Fibroblast of lung (primary cell): Measurements from ENCODE around the gene DPH2. TPM values are rescaled to one million over a fixed set of nuclear protein-coding genes. Genes with fewer than 3 reads are reported as not detected.

Experiments used
- DNase-seq, 2 donors: peaks; one replicate each; pipeline versions ENCODE4 v3.0.0 to v3.0.0-alpha.2; 2010; ENCODE audit warnings: low read depth in 2 of 2
- H2AFZ ChIP-seq: 2 replicates; pipeline ENCODE4 v1.5.1; 2012; ENCODE audit warnings: low read length, control low read depth, inconsistent platforms
- H3K27ac ChIP-seq: 2 replicates; pipeline ENCODE4 v1.5.1; 2011; ENCODE audit warnings: low read length, control low read depth; ENCODE audit not compliant: insufficient read depth
- H3K27me3 ChIP-seq: 2 replicates; pipeline ENCODE4 v1.5.1; 2011; ENCODE audit warnings: mild to moderate bottlenecking, low read length; ENCODE audit not compliant: control insufficient read depth, insufficient read depth
- H3K36me3 ChIP-seq: 2 replicates; pipeline ENCODE4 v1.5.1; 2011; ENCODE audit warnings: low read length; ENCODE audit not compliant: control insufficient read depth, insufficient read depth
- H3K4me1 ChIP-seq: 2 replicates; pipeline ENCODE4 v1.5.1; 2011; ENCODE audit warnings: low read length; ENCODE audit not compliant: control insufficient read depth, insufficient read depth; ENCODE audit errors: extremely low read depth
- H3K4me2 ChIP-seq: 2 replicates; pipeline ENCODE4 v1.5.1; 2011; ENCODE audit warnings: low read length, control low read depth; ENCODE audit not compliant: insufficient read depth; ENCODE audit errors: extremely low read depth
- H3K4me3 ChIP-seq, 4 experiments: fragments of 200-600 bp in 1 of 4; sonication (generic) in 1 of 4; replicated peaks in 1 of 4; 2 replicates each; pipeline ENCODE4 v1.5.1; 2011 to 2016; ENCODE audit warnings: low read length in 4 of 4, low read depth in 3 of 4, mild to moderate bottlenecking in 3 of 4, control low read depth in 2 of 4, inconsistent platforms in 1 of 4, mixed read lengths in 1 of 4; ENCODE audit not compliant: insufficient read depth in 1 of 4; ENCODE audit errors: control extremely low read depth in 1 of 4
- H3K79me2 ChIP-seq: 2 replicates; pipeline ENCODE4 v1.5.1; 2012; ENCODE audit warnings: mild to moderate bottlenecking, low read length, inconsistent platforms; ENCODE audit not compliant: control insufficient read depth, insufficient read depth
- H3K9ac ChIP-seq: 2 replicates; pipeline ENCODE4 v1.5.1; 2011; ENCODE audit warnings: mild to moderate bottlenecking, low read length, control low read depth; ENCODE audit not compliant: insufficient read depth
- H3K9me3 ChIP-seq: 2 replicates; pipeline ENCODE4 v1.5.1; 2012; ENCODE audit warnings: low read depth, low read length; ENCODE audit not compliant: control insufficient read depth, insufficient read depth
- H4K20me1 ChIP-seq: 2 replicates; pipeline ENCODE4 v1.5.1; 2011; ENCODE audit warnings: low read length; ENCODE audit not compliant: control insufficient read depth, insufficient read depth; ENCODE audit errors: extremely low read depth
- EZH2 ChIP-seq: IDR thresholded peaks from 2 replicates; pipeline ENCODE4 v1.5.1; 2012; ENCODE audit warnings: low read length, control low read depth, mild to moderate bottlenecking; ENCODE audit errors: missing control alignments
- polyA plus RNA-seq, 2 donors: library from polyadenylated mRNA; depleted of rRNA in 1 of 2; stranded (reverse) in 1 of 2; unstranded in 1 of 2; fragments of >200 nt; gene quantifications; 2 replicates each; pipeline ENCODE4 v1.2.1, GENCODE V29; 2011 to 2012; ENCODE audit warnings: missing spikeins in 1 of 2
- total RNA-seq: library from RNA; depleted of rRNA; stranded (reverse); fragments of >200 nt; gene quantifications from 2 replicates; pipeline ENCODE4 v1.2.1, GENCODE V29; 2014
- TF ChIP-seq, protein P1 (sequence below), 2 donors: IDR thresholded peaks in 1 of 2; conservative IDR thresholded peaks in 1 of 2; 1 replicate in 1 of 2; 2 replicates in 1 of 2; pipeline ENCODE4 v1.5.1; 2011 to 2012; ENCODE audit warnings: low read length in 2 of 2, control low read depth in 1 of 2, inconsistent platforms in 1 of 2, low read depth in 1 of 2, mild to moderate bottlenecking in 1 of 2

DPH2 gene
- total and polyA plus RNA-seq, 2 donors (not counting 1 experiment from before 2014, with no cell fraction given) = 9.1 to 11.2 TPM

DNA sequence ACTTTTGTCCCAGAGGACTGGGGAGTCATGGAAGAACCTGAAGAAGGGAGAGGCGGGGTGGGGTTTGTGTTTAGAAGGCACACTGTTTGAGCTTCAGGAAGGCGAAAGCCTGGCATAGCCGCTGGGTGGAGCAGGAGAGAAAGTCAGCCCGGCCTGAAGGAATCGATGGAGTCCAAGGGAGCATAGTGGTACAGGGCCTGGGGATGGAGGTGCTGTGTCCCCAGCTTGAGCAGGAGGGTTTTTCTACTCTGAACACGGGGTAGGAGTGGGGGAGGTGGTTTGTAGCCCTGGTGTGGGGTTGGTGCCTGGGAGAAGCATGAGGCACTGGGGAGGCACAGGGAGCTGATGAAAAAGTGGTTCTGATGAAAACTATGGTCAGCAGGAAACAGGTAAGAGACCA is 16.9 kb downstream of the DPH2 start:
- Histone ChIP-seq H3K36me3 (peaks cover 12% of the 10 kb centered on the region), H3K4me1 (peaks cover 3% of the 10 kb centered on the region), H3K9me3 (no peaks in the 10 kb centered on the region), H3K4me3 (no peak overlapping the region), H4K20me1 (no peaks in the 10 kb centered on the region), H2AFZ (no peak overlapping the region), H3K27ac (no peak overlapping the region), H3K79me2 (peaks cover 14% of the 10 kb centered on the region), H3K9ac (no peak overlapping the region), H3K4me2 (no peak overlapping the region), H3K27me3 (no peaks in the 10 kb centered on the region)
- DNase-seq = no peak
- TF ChIP-seq, protein P1, sequence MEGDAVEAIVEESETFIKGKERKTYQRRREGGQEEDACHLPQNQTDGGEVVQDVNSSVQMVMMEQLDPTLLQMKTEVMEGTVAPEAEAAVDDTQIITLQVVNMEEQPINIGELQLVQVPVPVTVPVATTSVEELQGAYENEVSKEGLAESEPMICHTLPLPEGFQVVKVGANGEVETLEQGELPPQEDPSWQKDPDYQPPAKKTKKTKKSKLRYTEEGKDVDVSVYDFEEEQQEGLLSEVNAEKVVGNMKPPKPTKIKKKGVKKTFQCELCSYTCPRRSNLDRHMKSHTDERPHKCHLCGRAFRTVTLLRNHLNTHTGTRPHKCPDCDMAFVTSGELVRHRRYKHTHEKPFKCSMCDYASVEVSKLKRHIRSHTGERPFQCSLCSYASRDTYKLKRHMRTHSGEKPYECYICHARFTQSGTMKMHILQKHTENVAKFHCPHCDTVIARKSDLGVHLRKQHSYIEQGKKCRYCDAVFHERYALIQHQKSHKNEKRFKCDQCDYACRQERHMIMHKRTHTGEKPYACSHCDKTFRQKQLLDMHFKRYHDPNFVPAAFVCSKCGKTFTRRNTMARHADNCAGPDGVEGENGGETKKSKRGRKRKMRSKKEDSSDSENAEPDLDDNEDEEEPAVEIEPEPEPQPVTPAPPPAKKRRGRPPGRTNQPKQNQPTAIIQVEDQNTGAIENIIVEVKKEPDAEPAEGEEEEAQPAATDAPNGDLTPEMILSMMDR (conservative IDR thresholded peaks at IDR 0.05 in 1 of 2, IDR thresholded peaks at IDR 0.05 in 1 of 2; ENCODE audit: low read depth in 1 of 2, low read length in 2 of 2) = peak in 1 of 2 donors; percentile 9
- no peak for TF ChIP-seq EZH2

DNA sequence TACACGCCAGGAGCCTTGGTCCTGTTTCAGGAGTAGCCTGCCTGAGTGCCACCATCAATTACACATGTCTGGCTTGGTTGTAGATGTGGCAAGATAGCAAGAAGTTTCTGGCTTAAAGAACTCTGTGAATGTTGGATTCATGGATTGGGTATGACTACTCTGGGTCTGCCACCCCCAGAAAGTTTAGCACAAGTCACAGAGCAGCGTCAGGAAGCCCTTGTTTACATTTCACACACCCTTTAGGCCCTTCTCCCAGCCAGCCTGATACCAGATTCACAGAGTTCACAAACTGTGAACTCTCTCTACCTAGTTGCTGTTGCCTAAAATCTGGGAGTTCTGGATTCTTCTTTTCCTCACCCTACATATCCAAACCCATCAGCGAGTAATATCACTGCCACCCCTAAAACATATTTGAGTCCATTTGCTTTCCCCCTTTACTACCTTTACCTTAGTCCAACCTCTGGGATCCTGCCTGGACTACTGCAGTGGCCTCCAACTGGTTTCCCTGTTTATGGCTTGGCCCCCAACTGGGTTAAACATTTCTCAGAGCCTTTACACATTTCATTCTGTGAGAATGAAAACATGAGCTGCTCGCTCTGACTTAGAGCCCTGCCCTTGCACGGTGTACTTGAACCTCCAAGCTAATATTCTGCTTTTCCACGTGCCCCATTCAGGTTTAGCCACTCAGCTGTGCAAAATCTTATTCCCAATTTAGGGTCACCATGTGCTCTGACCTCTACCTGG is 17.5 kb downstream of the DPH2 start:
- H3K27me3 ChIP-seq = no peaks in the 10 kb centered on the region
- TF ChIP-seq EZH2 = no peak
- TF ChIP-seq, protein P1 (conservative IDR thresholded peaks at IDR 0.05 in 1 of 2, IDR thresholded peaks at IDR 0.05 in 1 of 2; ENCODE audit: low read depth in 1 of 2, low read length in 2 of 2) = no peak
- peaks cover 9% of the 10 kb centered on the region for H3K79me2 ChIP-seq
- H3K27ac ChIP-seq = no peak overlapping the region
- no peak overlapping the region for H3K9ac ChIP-seq
- DNase-seq = peak in 1 of 2 donors; percentile 39
- no peak overlapping the region for H3K4me2 ChIP-seq
- no peak overlapping the region for H2AFZ ChIP-seq
- H3K4me1 ChIP-seq = peaks cover 3% of the 10 kb centered on the region
- no peaks in the 10 kb centered on the region for H3K9me3 ChIP-seq
- no peaks in the 10 kb centered on the region for H4K20me1 ChIP-seq
- H3K36me3 ChIP-seq = peaks cover 8% of the 10 kb centered on the region
- no peak overlapping the region for H3K4me3 ChIP-seq

DNA sequence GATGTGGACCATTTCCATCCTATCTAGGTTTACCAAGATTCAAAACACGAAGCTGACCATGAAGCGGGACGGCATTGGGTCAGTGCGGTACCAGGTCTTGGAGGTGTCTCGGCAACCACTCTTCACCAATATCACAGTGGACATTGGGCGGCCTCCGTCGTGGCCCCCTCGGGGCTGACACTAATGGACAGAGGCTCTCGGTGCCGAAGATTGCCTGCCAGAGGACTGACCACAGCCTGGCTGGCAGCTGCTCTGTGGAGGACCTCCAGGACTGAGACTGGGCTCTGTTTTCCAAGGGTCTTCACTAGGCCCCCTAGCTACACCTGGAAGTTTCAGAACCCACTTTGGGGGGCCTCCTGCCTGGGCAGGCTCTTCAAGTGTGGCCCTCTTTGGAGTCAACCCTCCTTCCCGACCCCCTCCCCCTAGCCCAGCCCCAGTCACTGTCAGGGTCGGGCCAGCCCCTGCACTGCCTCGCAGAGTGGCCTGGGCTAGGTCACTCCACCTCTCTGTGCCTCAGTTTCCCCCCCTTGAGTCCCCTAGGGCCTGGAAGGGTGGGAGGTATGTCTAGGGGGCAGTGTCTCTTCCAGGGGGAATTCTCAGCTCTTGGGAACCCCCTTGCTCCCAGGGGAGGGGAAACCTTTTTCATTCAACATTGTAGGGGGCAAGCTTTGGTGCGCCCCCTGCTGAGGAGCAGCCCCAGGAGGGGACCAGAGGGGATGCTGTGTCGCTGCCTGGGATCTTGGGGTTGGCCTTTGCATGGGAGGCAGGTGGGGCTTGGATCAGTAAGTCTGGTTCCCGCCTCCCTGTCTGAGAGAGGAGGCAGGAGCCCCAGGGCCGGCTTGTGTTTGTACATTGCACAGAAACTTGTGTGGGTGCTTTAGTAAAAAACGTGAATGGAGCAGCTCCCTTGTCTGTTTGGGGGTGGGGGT is 20.7 kb downstream of the DPH2 start:
- Histone ChIP-seq H3K27me3 (no peaks in the 10 kb centered on the region), H4K20me1 (no peaks in the 10 kb centered on the region), H3K79me2 (no peaks in the 10 kb centered on the region), H2AFZ (no peak overlapping the region), H3K9ac (no peak overlapping the region), H3K36me3 (peaks cover 3% of the 10 kb centered on the region), H3K4me1 (peaks cover 3% of the 10 kb centered on the region), H3K4me3 (peak overlapping the region; percentile 42 to 67 (median 58)), H3K27ac (peak overlapping the region; percentile 44), H3K9me3 (no peaks in the 10 kb centered on the region), H3K4me2 (peak overlapping the region; percentile 93)
- DNase-seq = peak in 1 of 2 donors; percentile 13
- no peak for TF ChIP-seq EZH2
- TF ChIP-seq, protein P1 (conservative IDR thresholded peaks at IDR 0.05 in 1 of 2, IDR thresholded peaks at IDR 0.05 in 1 of 2; ENCODE audit: low read depth in 1 of 2, low read length in 2 of 2) = peak in 1 of 2 donors; percentile 7
